ENCODE results near the gene PEMT.

DNA sequence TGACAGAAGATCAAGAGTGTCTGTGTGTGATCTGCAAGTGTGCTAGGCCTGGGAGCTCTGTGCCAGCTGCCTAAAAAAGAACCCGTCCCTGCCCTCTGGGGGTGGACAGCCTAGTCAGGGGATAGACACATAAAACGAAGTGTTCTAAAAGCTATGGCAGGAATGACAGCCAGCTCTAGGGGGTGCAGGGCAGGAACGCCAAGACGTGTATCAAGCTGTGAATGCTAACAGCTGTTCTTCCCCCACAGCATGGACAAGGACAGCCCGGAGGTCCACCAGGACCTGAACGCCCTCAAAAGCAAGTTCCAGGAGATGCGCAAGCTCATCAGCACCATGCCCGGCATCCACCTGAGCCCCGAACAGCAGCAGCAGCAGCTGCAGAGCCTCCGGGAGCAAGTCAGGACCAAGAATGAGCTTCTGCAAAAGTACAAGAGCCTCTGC lies 100.5 kb downstream of the PEMT start:
- TF ChIP-seq, protein P1, sequence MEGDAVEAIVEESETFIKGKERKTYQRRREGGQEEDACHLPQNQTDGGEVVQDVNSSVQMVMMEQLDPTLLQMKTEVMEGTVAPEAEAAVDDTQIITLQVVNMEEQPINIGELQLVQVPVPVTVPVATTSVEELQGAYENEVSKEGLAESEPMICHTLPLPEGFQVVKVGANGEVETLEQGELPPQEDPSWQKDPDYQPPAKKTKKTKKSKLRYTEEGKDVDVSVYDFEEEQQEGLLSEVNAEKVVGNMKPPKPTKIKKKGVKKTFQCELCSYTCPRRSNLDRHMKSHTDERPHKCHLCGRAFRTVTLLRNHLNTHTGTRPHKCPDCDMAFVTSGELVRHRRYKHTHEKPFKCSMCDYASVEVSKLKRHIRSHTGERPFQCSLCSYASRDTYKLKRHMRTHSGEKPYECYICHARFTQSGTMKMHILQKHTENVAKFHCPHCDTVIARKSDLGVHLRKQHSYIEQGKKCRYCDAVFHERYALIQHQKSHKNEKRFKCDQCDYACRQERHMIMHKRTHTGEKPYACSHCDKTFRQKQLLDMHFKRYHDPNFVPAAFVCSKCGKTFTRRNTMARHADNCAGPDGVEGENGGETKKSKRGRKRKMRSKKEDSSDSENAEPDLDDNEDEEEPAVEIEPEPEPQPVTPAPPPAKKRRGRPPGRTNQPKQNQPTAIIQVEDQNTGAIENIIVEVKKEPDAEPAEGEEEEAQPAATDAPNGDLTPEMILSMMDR (conservative IDR thresholded peaks at IDR 0.05; ENCODE audit: low read depth, low read length) = no peak
- TF ChIP-seq EZH2 (IDR thresholded peaks at IDR 0.05; ENCODE audit: borderline replicate concordance, low read depth, low read length, poor library complexity, severe bottlenecking) = no peak

All from A673 (cell line).